ENCODE measurements around the gene FBXL19.
A peak's percentile ranks its signal among the peaks of the same experiment; 100 is the strongest.

FBXL19 gene

GRCh38 chr16:30989469-30990047 lies 66.2 kb downstream of the FBXL19 start:
- DNase-seq (ENCODE audit: low read depth in 2 of 2) = no peak

- DNase-seq (ENCODE audit: low read depth in 2 of 2) = no peak
Measured at GRCh38 chr16:30990105-30990504, 66.7 kb downstream of the FBXL19 start.

GRCh38 chr16:30991052-30991451 lies 67.7 kb downstream of the FBXL19 start:
- no peak for DNase-seq (ENCODE audit: low read depth in 2 of 2)

- DNase-seq (ENCODE audit: low read depth in 2 of 2) = no peak
Measured at GRCh38 chr16:30992276-30992780, 69.0 kb downstream of the FBXL19 start.

- no peak for DNase-seq (ENCODE audit: low read depth in 2 of 2)
Measured at GRCh38 chr16:30992931-30993816, 69.8 kb downstream of the FBXL19 start.

- no peak for DNase-seq (ENCODE audit: low read depth in 2 of 2)
Measured at GRCh38 chr16:30995927-30996323, 72.6 kb downstream of the FBXL19 start.

- no peak for DNase-seq (ENCODE audit: low read depth in 2 of 2)
Measured at GRCh38 chr16:30996324-30996984, 73.1 kb downstream of the FBXL19 start.

GRCh38 chr16:30996985-30997724 lies 73.8 kb downstream of the FBXL19 start:
- peak; percentile 73 to 74 for DNase-seq (ENCODE audit: low read depth in 2 of 2)

- DNase-seq (ENCODE audit: low read depth in 2 of 2) = no peak
Measured at GRCh38 chr16:30997725-30998711, 74.6 kb downstream of the FBXL19 start.

Measured in stimulated activated CD8-positive, alpha-beta memory T cell treated with anti-CD3 and anti-CD28 coated beads, Interleukin-15, amount 100 ng/mL, for 48 hours (primary cell).